ENCODE measurements around the gene PYROXD2. TPM values are rescaled to one million over a fixed set of nuclear protein-coding genes. Genes with fewer than 3 reads are reported as not detected.

PYROXD2 gene
- total RNA-seq, 1 donor from 2014 or later: 25.8 TPM

GRCh38 chr10:98415731-98416119 lies 743 bp upstream of the PYROXD2 start:
- DNase-seq (ENCODE audit: low spot score): no peak

- no peak for DNase-seq (ENCODE audit: low spot score)
These were observed 427 bp downstream of the PYROXD2 start for GRCh38 chr10:98414578-98414931.

GRCh38 chr10:98411768-98412167 lies 3.2 kb downstream of the PYROXD2 start:
- no peak for DNase-seq (ENCODE audit: low spot score)

GRCh38 chr10:98411166-98411565 lies 3.8 kb downstream of the PYROXD2 start:
- DNase-seq (ENCODE audit: low spot score): no peak

GRCh38 chr10:98410759-98411158 lies 4.2 kb downstream of the PYROXD2 start:
- no peak for DNase-seq (ENCODE audit: low spot score)

GRCh38 chr10:98410135-98410743 lies 4.7 kb downstream of the PYROXD2 start:
- DNase-seq (ENCODE audit: low spot score): no peak

- no peak for DNase-seq (ENCODE audit: low spot score)
These were observed 6.2 kb downstream of the PYROXD2 start for GRCh38 chr10:98408799-98409198.

- no peak for DNase-seq (ENCODE audit: low spot score)
These were observed 7.2 kb downstream of the PYROXD2 start for GRCh38 chr10:98407744-98408241.

- no peak for DNase-seq (ENCODE audit: low spot score)
These were observed 7.8 kb downstream of the PYROXD2 start for GRCh38 chr10:98407017-98407743.

- DNase-seq (ENCODE audit: low spot score): no peak
These were observed 9.6 kb downstream of the PYROXD2 start for GRCh38 chr10:98405422-98405821.

- DNase-seq (ENCODE audit: low spot score): no peak
These were observed 10.2 kb downstream of the PYROXD2 start for GRCh38 chr10:98404571-98405359.

GRCh38 chr10:98403812-98404504 lies 11.0 kb downstream of the PYROXD2 start:
- DNase-seq (ENCODE audit: low spot score): no peak

- DNase-seq (ENCODE audit: low spot score): no peak
These were observed 11.9 kb downstream of the PYROXD2 start for GRCh38 chr10:98402931-98403718.

GRCh38 chr10:98402478-98402877 lies 12.5 kb downstream of the PYROXD2 start:
- DNase-seq (ENCODE audit: low spot score): no peak

- no peak for DNase-seq (ENCODE audit: low spot score)
These were observed 14.5 kb downstream of the PYROXD2 start for GRCh38 chr10:98400482-98400881.

- DNase-seq (ENCODE audit: low spot score): no peak
These were observed 15.2 kb downstream of the PYROXD2 start for GRCh38 chr10:98399784-98400183.

- DNase-seq (ENCODE audit: low spot score): no peak
These were observed 17.8 kb downstream of the PYROXD2 start for GRCh38 chr10:98397089-98397600.

- no peak for DNase-seq (ENCODE audit: low spot score)
These were observed 18.6 kb downstream of the PYROXD2 start for GRCh38 chr10:98396096-98397063.

- no peak for DNase-seq (ENCODE audit: low spot score)
These were observed 20.0 kb downstream of the PYROXD2 start for GRCh38 chr10:98394851-98395440.
